GM12878 (cell line): ENCODE data around the gene VTI1A. TPM values are rescaled to one million over a fixed set of nuclear protein-coding genes. Genes with fewer than 3 reads are reported as not detected.

ENCODE experiments used
- CBX3 ChIP-seq: fragments of 200-600 bp; sonication (generic); IDR thresholded peaks from 2 replicates; pipeline ENCODE4 v1.6.1; 2016; ENCODE audit warnings: low read depth, borderline replicate concordance
- E4F1 ChIP-seq: fragments of 450-650 bp; IDR thresholded peaks from 2 replicates; pipeline ENCODE4 v1.6.1; 2018; ENCODE audit warnings: borderline replicate concordance, mild to moderate bottlenecking; ENCODE audit not compliant: partially characterized antibody
- ELK1 ChIP-seq: IDR thresholded peaks from 2 replicates; pipeline ENCODE4 v1.6.1; 2012; ENCODE audit warnings: low read depth, low read length, improper control_type of control experiment
- KAT2A ChIP-seq: conservative IDR thresholded peaks from 2 replicates; pipeline ENCODE4 v1.6.1; 2011; ENCODE audit warnings: low read depth, low read length; ENCODE audit not compliant: control insufficient read depth
- MEF2A ChIP-seq: IDR thresholded peaks from 2 replicates; pipeline ENCODE4 v1.6.1; 2011; ENCODE audit warnings: low read depth, mild to moderate bottlenecking, low read length, moderate library complexity; ENCODE audit not compliant: insufficient read depth
- NBN ChIP-seq: fragments of 450-650 bp; IDR thresholded peaks from 2 replicates; pipeline ENCODE4 v1.6.1; 2016
- POLR2AphosphoS2 ChIP-seq: IDR thresholded peaks from 2 replicates; pipeline ENCODE4 v1.6.1; 2011; ENCODE audit warnings: low read depth, mild to moderate bottlenecking, low read length, improper control_type of control experiment, moderate library complexity
- USF2 ChIP-seq: IDR thresholded peaks from 2 replicates; pipeline ENCODE4 v1.6.1; 2011; ENCODE audit warnings: low read depth, low read length, improper control_type of control experiment, borderline replicate concordance
- ZNF687 ChIP-seq: fragments of 450-650 bp; IDR thresholded peaks from 2 replicates; pipeline ENCODE4 v1.6.1; 2017; ENCODE audit warnings: mild to moderate bottlenecking, moderate library complexity
- polyA plus RNA-seq, 11 experiments: library from polyadenylated mRNA; depleted of rRNA in 4 of 11; unstranded in 6 of 11; stranded (reverse) in 5 of 11; fragments of >200 nt; fragmentation: Nextera tagmentation in 4 of 11; fragmentation: Illumina TruSeq in 1 of 11; extraction: Ambion mirVana in 4 of 11; extraction: Trizol in 1 of 11; gene quantifications; 1 replicate in 1 of 11; 2 replicates in 10 of 11; pipeline versions ENCODE4 v1.2.1 to v1.2.3, GENCODE V29; 2011 to 2016; ENCODE audit warnings: inconsistent platforms in 2 of 11, missing spikeins in 2 of 11, low read depth in 1 of 11
- total RNA-seq, 4 experiments: library from RNA; depleted of rRNA in 3 of 4; stranded (reverse); fragments of >200 nt in 3 of 4; fragmentation: Illumina TruSeq in 1 of 4; extraction: Trizol in 1 of 4; gene quantifications; 2 replicates each; pipeline versions ENCODE4 v1.2.1 to v1.2.3, GENCODE V29; 2013 to 2021

Gene VTI1A
- total and polyA plus RNA-seq, 10 of the 15 experiments (the other 5 are each of a cell fraction or from before 2014, with no cell fraction given): 12.4 to 43.2 (median 27.5) TPM

- TF ChIP-seq ZNF687: no peak; the same call in 1 of the 2 replicates
- peak; percentile 69 for TF ChIP-seq POLR2AphosphoS2
- TF ChIP-seq USF2: no peak
- TF ChIP-seq KAT2A: no peak
- TF ChIP-seq NBN: peak; percentile 90
- peak; percentile 93 for TF ChIP-seq E4F1
- TF ChIP-seq ELK1: peak; percentile 84; the same call in 1 of the 2 replicates
- no peak for TF ChIP-seq CBX3
- no peak for TF ChIP-seq MEF2A
Measured at GRCh38 chr10:112446855-112447619, at the start of gene VTI1A, which contains the start of gene ZDHHC6 (continued).
